Panc1 (cell line): Measurements from ENCODE around the gene LIPA. TPM values are rescaled to one million over a fixed set of nuclear protein-coding genes. Genes with fewer than 3 reads are reported as not detected.

Experiments used
- ATAC-seq: fragments of 200-7000 bp; cut with Tn5 transposase; 2 replicates; pipeline ENCODE4 v1.9.1; 2020; ENCODE audit warnings: mild to moderate bottlenecking, moderate library complexity
- BruUV-seq: library from RNA; stranded (reverse); fragments of 400-500 nt; replicated peaks from 2 replicates; lab custom pipeline; 2021; lab: Mats Ljungman, UMichigan
- CTCF ChIA-PET: fragments of 300-600 bp; sonication (Branson Sonifier 250); formaldehyde crosslinking; loops from one replicate; lab custom pipeline; 2022; ENCODE audit warnings: antibody characterized with exemption; lab: Charles Lee
- POLR2A ChIA-PET: fragments of 300-600 bp; sonication (Branson Sonifier 250); formaldehyde crosslinking; loops from one replicate; lab custom pipeline; 2022; ENCODE audit warnings: antibody characterized with exemption; lab: Charles Lee
- DNase-seq: peaks from one replicate; pipeline ENCODE4 v3.0.0-alpha.2; 2010; ENCODE audit warnings: low read depth, low spot score
- H3K27ac ChIP-seq: 2 replicates; pipeline ENCODE4 v1.5.1; 2011; ENCODE audit warnings: mild to moderate bottlenecking, low read length, inconsistent platforms
- H3K27me3 ChIP-seq: fragments of 200-500 bp; sonication (Bioruptor generic); 2 replicates; pipeline ENCODE4 v1.6.0; 2014; ENCODE audit warnings: low read length, inconsistent platforms; ENCODE audit not compliant: control insufficient read depth, insufficient read depth
- H3K36me3 ChIP-seq: fragments of 200-500 bp; sonication (Bioruptor generic); 2 replicates; pipeline ENCODE4 v1.5.1; 2014; ENCODE audit warnings: inconsistent platforms, mild to moderate bottlenecking, low read length, moderate library complexity; ENCODE audit not compliant: control insufficient read depth, insufficient read depth
- H3K4me1 ChIP-seq: 2 replicates; pipeline ENCODE4 v1.5.1; 2011; ENCODE audit warnings: inconsistent platforms, mild to moderate bottlenecking, low read length, moderate library complexity; ENCODE audit not compliant: control insufficient read depth, insufficient read depth
- H3K4me3 ChIP-seq, 2 experiments: 2 replicates each; pipeline ENCODE4 v1.5.1; 2011 to 2012; ENCODE audit warnings: low read depth in 2 of 2, low read length in 2 of 2, mild to moderate bottlenecking in 2 of 2, inconsistent platforms in 1 of 2, moderate library complexity in 1 of 2
- H3K9me3 ChIP-seq: fragments of 200-500 bp; sonication (Bioruptor generic); 2 replicates; pipeline ENCODE4 v1.5.1; 2014; ENCODE audit warnings: low read depth, mild to moderate bottlenecking, inconsistent platforms, low read length, moderate library complexity; ENCODE audit not compliant: control insufficient read depth, insufficient read depth
- CTCF ChIP-seq: fragments of 450-650 bp; IDR thresholded peaks from 2 replicates; pipeline ENCODE4 v1.5.1; 2017; ENCODE audit warnings: mild to moderate bottlenecking
- POLR2AphosphoS5 ChIP-seq: IDR thresholded peaks from 2 replicates; pipeline ENCODE4 v1.6.1; 2012; ENCODE audit warnings: mild to moderate bottlenecking, low read depth, low read length, moderate library complexity
- REST ChIP-seq, 2 experiments: IDR thresholded peaks; 2 replicates each; pipeline ENCODE4 v1.6.1; 2011 to 2012; ENCODE audit warnings: low read depth in 2 of 2, control low read depth in 1 of 2, low read length in 1 of 2, mild to moderate bottlenecking in 1 of 2, moderate library complexity in 1 of 2; ENCODE audit not compliant: insufficient read depth in 1 of 2
- SIN3A ChIP-seq: IDR thresholded peaks from 2 replicates; pipeline ENCODE4 v1.6.1; 2012; ENCODE audit warnings: low read depth, mild to moderate bottlenecking, low read length, moderate library complexity, borderline replicate concordance; ENCODE audit not compliant: insufficient read depth
- TCF7L2 ChIP-seq: IDR thresholded peaks from 2 replicates; pipeline ENCODE4 v1.6.1; 2011; ENCODE audit warnings: mild to moderate bottlenecking, low read depth, low read length, inconsistent platforms
- in situ Hi-C: cut with HindIII; loops from 2 replicates; pipeline ENCODE4 v1.10.0; 2016; ENCODE audit warnings: low sequenced_read_pairs, low pct_unique_long_range_greater_than_20kb
- intact Hi-C: fragments of 100-400 bp; cut with micrococcal nuclease; formaldehyde crosslinking; loops from one replicate; pipeline ENCODE4 v1.10.0; 2022; ENCODE audit not compliant: unreplicated experiment
- total RNA-seq: library from RNA; stranded (reverse); gene quantifications from one replicate; pipeline ENCODE4 v1.2.1, GENCODE V29; 2021; ENCODE audit not compliant: unreplicated experiment

LIPA gene
- total RNA-seq, 1 experiment from 2014 or later, result 172 TPM

DNA sequence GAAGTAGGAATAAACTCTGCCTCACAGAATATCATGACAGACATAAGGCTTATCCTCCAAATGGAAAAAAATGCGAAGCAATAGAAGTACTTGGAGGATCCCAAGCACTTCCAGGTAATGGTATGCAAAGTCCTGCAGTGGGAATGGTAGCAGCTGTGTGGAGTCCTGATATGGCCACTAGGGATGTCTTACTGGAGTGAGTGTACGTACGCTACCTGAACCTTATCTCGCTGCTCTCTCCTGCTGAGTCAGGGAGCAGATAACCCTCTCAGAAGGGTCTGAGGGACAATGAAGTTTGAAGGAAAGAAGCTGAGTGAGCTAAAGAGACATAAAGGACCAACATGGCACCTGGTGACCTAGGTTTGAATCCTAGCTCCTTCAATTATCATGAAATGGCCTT is 86.7 kb downstream of the LIPA start:
- no peak overlapping the region for H3K4me3 ChIP-seq
- intact Hi-C loops, result no loop called here
- peaks cover 17% of the 10 kb centered on the region for H3K27me3 ChIP-seq
- ChIA-PET CTCF (no interaction called here), POLR2A (no interaction called here)
- BruUV-seq, result no TSS peak
- no peaks in the 10 kb centered on the region for H3K4me1 ChIP-seq
- H3K9me3 ChIP-seq, result no peaks in the 10 kb centered on the region
- in situ Hi-C loops, result no loop called here
- DNase-seq (no peak), ATAC-seq (no peak)
- no peak for TF ChIP-seq POLR2AphosphoS5
- H3K27ac ChIP-seq, result no peak overlapping the region
- H3K36me3 ChIP-seq, result no peaks in the 10 kb centered on the region; the same call in 1 of the 2 replicates

- ChIA-PET POLR2A (no interaction called here), CTCF (no interaction called here)
- in situ Hi-C loops (no loop called here), intact Hi-C loops (no loop called here)
- Histone ChIP-seq H3K27ac (no peak overlapping the region), H3K36me3 (no peaks in the 10 kb centered on the region; the same call in 1 of the 2 replicates), H3K4me3 (no peak overlapping the region), H3K27me3 (peaks cover 17% of the 10 kb centered on the region), H3K4me1 (no peaks in the 10 kb centered on the region), H3K9me3 (no peaks in the 10 kb centered on the region)
- no peak for DNase-seq
- no TSS peak for BruUV-seq
- TF ChIP-seq TCF7L2, result no peak
- no peak for TF ChIP-seq CTCF
- no peak for TF ChIP-seq POLR2AphosphoS5
- no peak for TF ChIP-seq SIN3A
- no peak for TF ChIP-seq REST (IDR thresholded peaks at IDR 0.05; ENCODE audit: insufficient read depth in 1 of 2, low read depth in 2 of 2, low read length in 1 of 2)
- no peak for ATAC-seq
Observed at GRCh38 chr10:89164080-89164479, 87.5 kb downstream of the LIPA start.

Other genes with a start within 250 kb of the LIPA start
- gene CH25H, start 44.5 kb downstream of the LIPA start, total RNA-seq, result 0.10 TPM
- 31.6 TPM for gene IFIT2, start 50.3 kb upstream of the LIPA start, total RNA-seq
- 29.8 TPM for gene IFIT3, start 76.2 kb upstream of the LIPA start, total RNA-seq
- gene IFIT1B, start 126.3 kb upstream of the LIPA start, total RNA-seq, result not detected
- 43.8 TPM for gene IFIT1, start 140.8 kb upstream of the LIPA start, total RNA-seq
- 11.1 TPM for gene IFIT5, start 162.8 kb upstream of the LIPA start, total RNA-seq